Astrocyte (in vitro differentiated cells and primary cell): ENCODE data around the gene TSPAN14.

Experiments used
- EZH2 ChIP-seq: IDR thresholded peaks from 2 replicates; pipeline ENCODE4 v1.6.1; 2012; ENCODE audit warnings: mild to moderate bottlenecking, low read length, inconsistent platforms; ENCODE audit not compliant: insufficient read depth
- TF ChIP-seq, protein P1 (sequence below): IDR thresholded peaks from 2 replicates; pipeline ENCODE4 v1.5.1; 2011; ENCODE audit warnings: low read depth, mild to moderate bottlenecking, inconsistent platforms, low read length, moderate library complexity; ENCODE audit not compliant: insufficient read depth

DNA sequence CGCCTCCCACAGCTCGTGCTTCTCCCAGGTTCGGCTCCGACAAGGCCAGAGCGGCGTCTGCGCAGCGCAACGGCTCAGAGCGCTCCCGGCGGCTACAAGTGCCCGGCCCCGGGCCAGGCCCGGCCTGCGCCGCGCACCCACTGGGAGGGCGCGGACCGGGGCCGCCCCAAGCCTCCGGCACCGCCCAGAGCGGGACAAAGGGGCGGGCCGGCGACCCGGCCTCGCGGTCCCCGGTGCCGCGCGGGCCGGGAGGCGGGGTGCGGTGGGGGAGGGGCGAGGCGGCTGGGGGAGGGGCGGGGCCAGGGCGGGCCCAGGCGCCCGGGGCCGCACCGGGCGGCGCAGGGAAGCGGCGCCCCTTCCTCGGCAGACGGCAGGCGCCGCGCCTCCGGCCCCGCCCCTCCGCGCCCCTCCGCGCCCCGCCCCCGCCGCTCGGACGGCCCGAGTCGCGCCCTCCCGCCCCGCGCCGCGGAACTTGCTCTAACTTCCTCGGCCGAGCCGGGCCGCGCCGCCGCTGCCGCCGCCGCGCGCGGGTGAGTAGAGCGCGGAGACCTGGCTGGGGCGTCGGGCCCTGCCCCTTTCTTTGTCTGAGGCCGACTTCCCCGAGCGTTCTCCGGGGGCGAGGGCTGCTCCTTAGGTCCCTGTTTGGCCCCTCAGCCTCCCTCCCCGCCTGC lies at the start of gene TSPAN14:
- TF ChIP-seq, protein P1, sequence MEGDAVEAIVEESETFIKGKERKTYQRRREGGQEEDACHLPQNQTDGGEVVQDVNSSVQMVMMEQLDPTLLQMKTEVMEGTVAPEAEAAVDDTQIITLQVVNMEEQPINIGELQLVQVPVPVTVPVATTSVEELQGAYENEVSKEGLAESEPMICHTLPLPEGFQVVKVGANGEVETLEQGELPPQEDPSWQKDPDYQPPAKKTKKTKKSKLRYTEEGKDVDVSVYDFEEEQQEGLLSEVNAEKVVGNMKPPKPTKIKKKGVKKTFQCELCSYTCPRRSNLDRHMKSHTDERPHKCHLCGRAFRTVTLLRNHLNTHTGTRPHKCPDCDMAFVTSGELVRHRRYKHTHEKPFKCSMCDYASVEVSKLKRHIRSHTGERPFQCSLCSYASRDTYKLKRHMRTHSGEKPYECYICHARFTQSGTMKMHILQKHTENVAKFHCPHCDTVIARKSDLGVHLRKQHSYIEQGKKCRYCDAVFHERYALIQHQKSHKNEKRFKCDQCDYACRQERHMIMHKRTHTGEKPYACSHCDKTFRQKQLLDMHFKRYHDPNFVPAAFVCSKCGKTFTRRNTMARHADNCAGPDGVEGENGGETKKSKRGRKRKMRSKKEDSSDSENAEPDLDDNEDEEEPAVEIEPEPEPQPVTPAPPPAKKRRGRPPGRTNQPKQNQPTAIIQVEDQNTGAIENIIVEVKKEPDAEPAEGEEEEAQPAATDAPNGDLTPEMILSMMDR: no peak
- TF ChIP-seq EZH2: no peak
